ENCODE measurements around the gene HCRTR1. TPM values are rescaled to one million over a fixed set of nuclear protein-coding genes. Genes with fewer than 3 reads are reported as not detected.

HCRTR1 gene
- total RNA-seq, 3 donors from 2014 or later, result not detected

DNA sequence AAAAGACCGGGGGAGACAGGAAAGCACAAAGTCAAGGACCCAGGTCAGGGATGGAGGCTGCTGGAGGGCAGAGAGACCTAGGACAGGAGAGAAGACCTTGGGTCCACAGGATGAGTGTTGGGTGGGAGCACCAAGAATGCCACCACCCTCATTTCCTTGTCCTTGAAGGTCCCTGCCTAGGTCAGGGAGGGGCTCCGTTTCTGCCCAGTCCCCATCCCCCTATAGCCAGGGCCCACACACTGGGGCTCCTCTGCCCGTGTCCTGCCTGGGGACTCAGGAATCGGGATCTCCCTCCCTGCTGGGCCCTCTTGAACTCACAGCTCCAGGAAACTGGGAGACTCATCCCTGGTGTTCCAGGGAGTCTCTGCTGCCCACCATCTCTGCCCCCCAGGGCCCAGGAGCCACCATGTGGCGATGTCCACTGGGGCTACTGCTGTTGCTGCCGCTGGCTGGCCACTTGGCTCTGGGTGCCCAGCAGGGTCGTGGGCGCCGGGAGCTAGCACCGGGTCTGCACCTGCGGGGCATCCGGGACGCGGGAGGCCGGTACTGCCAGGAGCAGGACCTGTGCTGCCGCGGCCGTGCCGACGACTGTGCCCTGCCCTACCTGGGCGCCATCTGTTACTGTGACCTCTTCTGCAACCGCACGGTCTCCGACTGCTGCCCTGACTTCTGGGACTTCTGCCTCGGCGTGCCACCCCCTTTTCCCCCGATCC, 40.6 kb upstream of the HCRTR1 start:
- intact Hi-C loops (cut with DNase I; ENCODE audit: low total_unique reads), result no loop called here
- peaks cover 10 to 27% of the 10 kb centered on the region in 2 donors for H3K4me1 ChIP-seq
- peak in 1 of 2 donors; percentile 27 for DNase-seq (ENCODE audit: low spot score in 2 of 2)
- no peaks in the 10 kb centered on the region for H3K27me3 ChIP-seq
- H3K36me3 ChIP-seq, result no peaks in the 10 kb centered on the region
- no peak for TF ChIP-seq POLR2A (IDR thresholded peaks at IDR 0.05)
- TF ChIP-seq CTCF (IDR thresholded peaks at IDR 0.05), result no peak
- TF ChIP-seq POLR2AphosphoS5 (IDR thresholded peaks at IDR 0.05), result no peak
- no peaks in the 10 kb centered on the region for H3K9me3 ChIP-seq
- H3K4me3 ChIP-seq, result peak overlapping the region; percentile 52 to 83 (median 72)
- H3K27ac ChIP-seq, result peak overlapping the region; percentile 93 to 94

- Histone ChIP-seq H3K27ac (peak overlapping the region; percentile 93 to 94), H3K4me3 (peak overlapping the region; percentile 52 to 83 (median 72)), H3K36me3 (no peaks in the 10 kb centered on the region), H3K4me1 (peaks cover 8 to 25% of the 10 kb centered on the region in 2 donors), H3K9me3 (no peaks in the 10 kb centered on the region), H3K27me3 (no peaks in the 10 kb centered on the region)
- TF ChIP-seq POLR2AphosphoS5 (IDR thresholded peaks at IDR 0.05) (no peak), POLR2A (IDR thresholded peaks at IDR 0.05) (no peak), CTCF (IDR thresholded peaks at IDR 0.05) (no peak)
- intact Hi-C loops (cut with DNase I; ENCODE audit: low total_unique reads), result no loop called here
- DNase-seq (ENCODE audit: low spot score in 2 of 2), result no peak
Observed at GRCh38 chr1:31577515-31578192, 39.8 kb upstream of the HCRTR1 start.

DNA sequence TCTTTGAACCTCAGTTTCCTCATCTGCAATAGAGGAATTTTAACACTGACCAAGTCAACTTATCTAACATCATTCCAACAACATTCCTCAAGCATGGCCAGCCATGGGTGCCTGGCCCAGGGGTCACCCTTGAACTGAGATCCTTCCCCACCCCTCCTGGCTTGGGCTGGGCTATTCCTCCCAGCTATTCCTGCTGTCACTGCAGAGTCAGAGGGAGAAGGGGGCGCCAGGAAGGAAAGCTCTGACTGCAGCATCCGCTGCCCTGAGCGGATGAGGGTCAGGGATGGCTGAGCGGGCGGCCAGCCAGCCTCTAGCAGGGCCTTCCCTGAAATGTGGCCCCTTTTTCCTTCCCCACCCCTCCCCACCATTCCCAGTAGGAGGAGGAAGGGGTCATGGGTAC, 38.1 kb upstream of the HCRTR1 start:
- peaks cover under 1 to 10% of the 10 kb centered on the region in 2 donors for H3K4me1 ChIP-seq
- H3K27ac ChIP-seq, result peak overlapping the region; percentile 56 to 85
- H3K36me3 ChIP-seq, result no peaks in the 10 kb centered on the region
- H3K9me3 ChIP-seq, result no peaks in the 10 kb centered on the region
- peak overlapping the region; percentile 30 to 72 (median 60) for H3K4me3 ChIP-seq
- intact Hi-C loops (cut with DNase I; ENCODE audit: low total_unique reads), result no loop called here
- TF ChIP-seq CTCF (IDR thresholded peaks at IDR 0.05) (no peak), POLR2A (IDR thresholded peaks at IDR 0.05) (no peak), POLR2AphosphoS5 (IDR thresholded peaks at IDR 0.05) (no peak)
- DNase-seq (ENCODE audit: low spot score in 2 of 2), result no peak
- no peaks in the 10 kb centered on the region for H3K27me3 ChIP-seq

GRCh38 chr1:31580513-31580870, 37.0 kb upstream of the HCRTR1 start:
- intact Hi-C loops (cut with DNase I; ENCODE audit: low total_unique reads), result no loop called here
- no peak for DNase-seq (ENCODE audit: low spot score in 2 of 2)
- H3K27me3 ChIP-seq, result no peaks in the 10 kb centered on the region
- TF ChIP-seq POLR2A (IDR thresholded peaks at IDR 0.05) (no peak), POLR2AphosphoS5 (IDR thresholded peaks at IDR 0.05) (no peak), CTCF (IDR thresholded peaks at IDR 0.05) (no peak)
- H3K9me3 ChIP-seq, result no peaks in the 10 kb centered on the region
- H3K36me3 ChIP-seq, result no peaks in the 10 kb centered on the region
- peak overlapping the region; percentile 30 to 72 (median 60) for H3K4me3 ChIP-seq
- peaks cover 0 to 5% of the 10 kb centered on the region in 2 donors for H3K4me1 ChIP-seq
- H3K27ac ChIP-seq, result peak overlapping the region; percentile 56 to 85

Measured in breast epithelium (tissue), 4 donors.